GM12891 (cell line): Measurements from ENCODE around the gene POLA2.

ENCODE experiments used
- PAX5 ChIP-seq: IDR thresholded peaks from 2 replicates; pipeline ENCODE4 v1.6.1; 2011; ENCODE audit warnings: low read length, moderate library complexity, mild to moderate bottlenecking; ENCODE audit not compliant: insufficient read depth, severe bottlenecking
- POLR2A ChIP-seq: IDR thresholded peaks from 2 replicates; pipeline ENCODE4 v1.6.1; 2011; ENCODE audit warnings: low read depth, low read length, control low read depth
- POLR2AphosphoS5 ChIP-seq: IDR thresholded peaks from 2 replicates; pipeline ENCODE4 v1.6.1; 2011; ENCODE audit warnings: low read depth, low read length, control low read depth

GRCh38 chr11:65254724-65255123 lies 7.0 kb upstream of the POLA2 start:
- TF ChIP-seq POLR2A (no peak), POLR2AphosphoS5 (no peak), PAX5 (no peak)
